CD4-positive, alpha-beta memory T cell (primary cell): ENCODE data around the gene TTC14. TPM values are rescaled to one million over a fixed set of nuclear protein-coding genes. Genes with fewer than 3 reads are reported as not detected.
"Not testable (repeated sequence)": the region's sequence is repeated elsewhere in the genome, so short reads cannot be mapped to it uniquely, and the experiment has no call there.

Experiments
- CTCF ChIA-PET: fragments of 350-600 bp; sonication (Branson Sonifier 250); formaldehyde crosslinking; loops from one replicate; lab custom pipeline; 2021; ENCODE audit warnings: inconsistent platforms; ENCODE audit not compliant: partially characterized antibody; lab: Charles Lee
- POLR2A ChIA-PET: fragments of 350-600 bp; sonication (Branson Sonifier 250); formaldehyde crosslinking; loops from one replicate; lab custom pipeline; 2021; ENCODE audit not compliant: partially characterized antibody; lab: Charles Lee
- DNase-seq, 5 donors: peaks; one replicate each; pipeline versions ENCODE4 v3.0.0 to v3.0.0-alpha.2; 2020 to 2022; ENCODE audit warnings: mixed read lengths in 1 of 5
- H3K27ac ChIP-seq: one replicate; pipeline ENCODE4 v1.7.0; 2013; ENCODE audit warnings: low read depth, low read length
- H3K27me3 ChIP-seq: 2 replicates; pipeline ENCODE4 v1.7.0; 2013; ENCODE audit warnings: mild to moderate bottlenecking, low read length, moderate library complexity; ENCODE audit not compliant: insufficient read depth
- H3K36me3 ChIP-seq: 2 replicates; pipeline ENCODE4 v1.7.0; 2013; ENCODE audit warnings: mild to moderate bottlenecking, low read length, moderate library complexity; ENCODE audit not compliant: insufficient read depth
- H3K4me1 ChIP-seq: 2 replicates; pipeline ENCODE4 v1.7.0; 2013; ENCODE audit warnings: mild to moderate bottlenecking, low read length, moderate library complexity; ENCODE audit not compliant: insufficient read depth
- H3K4me3 ChIP-seq, 2 donors: one replicate each; pipeline ENCODE4 v1.7.0; 2013; ENCODE audit warnings: low read length in 2 of 2, mild to moderate bottlenecking in 1 of 2
- H3K9me3 ChIP-seq, 2 donors: one replicate each; pipeline ENCODE4 v1.7.0; 2013; ENCODE audit warnings: low read length in 2 of 2, control low read depth in 1 of 2; ENCODE audit not compliant: control insufficient read depth in 1 of 2
- H3K27ac Mint-ChIP-seq, 7 donors: one replicate each; pipeline ENCODE4 v1.8.0; 2020 to 2021; ENCODE audit warnings: mixed read lengths in 7 of 7, mild to moderate bottlenecking in 6 of 7, inconsistent platforms in 3 of 7, moderate library complexity in 3 of 7
- H3K27me3 Mint-ChIP-seq, 2 donors: one replicate each; pipeline ENCODE4 v1.8.0; 2020 to 2021; ENCODE audit warnings: mixed read lengths in 2 of 2
- H3K36me3 Mint-ChIP-seq, 2 donors: one replicate each; pipeline ENCODE4 v1.8.0; 2020 to 2021; ENCODE audit warnings: mixed read lengths in 2 of 2, inconsistent platforms in 1 of 2, mild to moderate bottlenecking in 1 of 2
- H3K4me1 Mint-ChIP-seq, 4 donors: one replicate each; pipeline ENCODE4 v1.8.0; 2020 to 2021; ENCODE audit warnings: mixed read lengths in 4 of 4, mild to moderate bottlenecking in 1 of 4
- H3K4me3 Mint-ChIP-seq, 8 donors: one replicate each; pipeline ENCODE4 v1.8.0; 2020 to 2021; ENCODE audit warnings: mixed read lengths in 8 of 8, mild to moderate bottlenecking in 7 of 8, moderate library complexity in 6 of 8, inconsistent platforms in 3 of 8
- H3K9me3 Mint-ChIP-seq, 8 donors: one replicate each; pipeline ENCODE4 v1.8.0; 2020 to 2021; ENCODE audit warnings: mixed read lengths in 8 of 8, mild to moderate bottlenecking in 5 of 8, inconsistent platforms in 3 of 8, moderate library complexity in 1 of 8
- intact Hi-C: fragments of 100-400 bp; cut with micrococcal nuclease; formaldehyde crosslinking; loops from one replicate; pipeline ENCODE4 v1.15.1; 2023
- polyA plus RNA-seq, 2 donors: library from polyadenylated mRNA; unstranded; fragments of 300-500 nt; fragmentation: Illumina TruSeq; gene quantifications; one replicate each; pipeline ENCODE4 v1.2.3, GENCODE V29; 2021
- total RNA-seq, 2 experiments: library from RNA; stranded (reverse); gene quantifications; one replicate each; pipeline ENCODE4 v1.2.3, GENCODE V29; 2021

TTC14 gene
- total and polyA plus RNA-seq, 4 experiments from 2014 or later, result 15.7 to 177 (median 92.4) TPM

- no peaks in the 10 kb centered on the region for H3K36me3 ChIP-seq
- no peaks in the 10 kb centered on the region for H3K9me3 ChIP-seq
- H3K27ac Mint-ChIP-seq, result no peak overlapping the region
- DNase-seq, result no peak
- no peak overlapping the region for H3K4me3 ChIP-seq
- ChIA-PET POLR2A (no interaction called here), CTCF (no interaction called here)
- H3K9me3 Mint-ChIP-seq, result peaks cover 0 to 3% (median 0%) of the 10 kb centered on the region in 8 donors
- no peaks in the 10 kb centered on the region for H3K4me1 ChIP-seq
- H3K4me3 Mint-ChIP-seq, result no peak overlapping the region
- intact Hi-C loops, result no loop called here
- peaks cover 16 to 23% of the 10 kb centered on the region in 2 donors for H3K27me3 Mint-ChIP-seq
- no peaks in the 10 kb centered on the region for H3K27me3 ChIP-seq
- no peaks in the 10 kb centered on the region for H3K4me1 Mint-ChIP-seq
- no peak overlapping the region for H3K27ac ChIP-seq
- H3K36me3 Mint-ChIP-seq, result no peaks in the 10 kb centered on the region
Measured at GRCh38 chr3:180580934-180581333, 21.0 kb upstream of the TTC14 start.

GRCh38 chr3:180590396-180590795 is 11.6 kb upstream of the TTC14 start:
- intact Hi-C loops, result no loop called here
- H3K36me3 Mint-ChIP-seq, result no peaks in the 10 kb centered on the region

GRCh38 chr3:180593631-180594030 is 8.3 kb upstream of the TTC14 start:
- H3K9me3 Mint-ChIP-seq, H3K4me3 Mint-ChIP-seq, H3K4me1 Mint-ChIP-seq, H3K27ac Mint-ChIP-seq, CTCF ChIA-PET, H3K36me3 Mint-ChIP-seq, intact Hi-C loops, H3K4me3 ChIP-seq, POLR2A ChIA-PET, H3K36me3 ChIP-seq, H3K9me3 ChIP-seq, H3K4me1 ChIP-seq, H3K27me3 ChIP-seq, H3K27ac ChIP-seq, DNase-seq: not testable (repeated sequence)
- peaks cover 28 to 30% of the 10 kb centered on the region in 2 donors for H3K27me3 Mint-ChIP-seq

More at GRCh38 chr3:180590396-180590795, 11.6 kb upstream of the TTC14 start:
- peaks cover 28 to 38% of the 10 kb centered on the region in 2 donors for H3K27me3 Mint-ChIP-seq
- no peak overlapping the region for H3K4me3 Mint-ChIP-seq
- CTCF ChIA-PET, result no interaction called here
- no peaks in the 10 kb centered on the region for H3K36me3 ChIP-seq
- peaks cover 6% of the 10 kb centered on the region for H3K27me3 ChIP-seq
- H3K4me1 ChIP-seq, result no peaks in the 10 kb centered on the region
- no peaks in the 10 kb centered on the region for H3K4me1 Mint-ChIP-seq
- no peak overlapping the region for H3K27ac ChIP-seq
- POLR2A ChIA-PET, result no interaction called here
- no peak overlapping the region for H3K27ac Mint-ChIP-seq
- no peaks in the 10 kb centered on the region for H3K9me3 ChIP-seq
- H3K9me3 Mint-ChIP-seq, result peaks cover 0 to 1% (median 0%) of the 10 kb centered on the region in 8 donors
- no peak overlapping the region for H3K4me3 ChIP-seq
- no peak for DNase-seq

GRCh38 chr3:180594631-180595558 is 7.1 kb upstream of the TTC14 start:
- Mint-ChIP-seq H3K27me3 (peaks cover 24 to 32% of the 10 kb centered on the region in 2 donors), H3K36me3 (no peaks in the 10 kb centered on the region), H3K4me3 (no peak overlapping the region), H3K9me3 (peaks cover 0 to 2% (median 0%) of the 10 kb centered on the region in 8 donors), H3K27ac (no peak overlapping the region), H3K4me1 (no peaks in the 10 kb centered on the region)
- Histone ChIP-seq H3K4me3 (no peak overlapping the region), H3K27ac (no peak overlapping the region), H3K27me3 (no peaks in the 10 kb centered on the region), H3K9me3 (no peaks in the 10 kb centered on the region), H3K36me3 (no peaks in the 10 kb centered on the region), H3K4me1 (no peaks in the 10 kb centered on the region)
- POLR2A ChIA-PET, result no interaction called here
- intact Hi-C loops, result no loop called here
- CTCF ChIA-PET, result interaction anchor here (1.1 kb wide), 1 partner anchor 665 kb away, joined by 4 read pairs; no protein-coding TSS in a partner anchor
- DNase-seq, result no peak

- Mint-ChIP-seq H3K9me3 (peaks cover 0 to 2% (median 0%) of the 10 kb centered on the region in 8 donors), H3K36me3 (no peaks in the 10 kb centered on the region), H3K4me3 (no peak overlapping the region), H3K27ac (no peak overlapping the region), H3K27me3 (peaks cover 24 to 33% of the 10 kb centered on the region in 2 donors), H3K4me1 (no peaks in the 10 kb centered on the region)
- intact Hi-C loops, result no loop called here
- Histone ChIP-seq H3K27me3 (no peaks in the 10 kb centered on the region), H3K27ac (no peak overlapping the region), H3K4me3 (no peak overlapping the region), H3K4me1 (no peaks in the 10 kb centered on the region), H3K36me3 (no peaks in the 10 kb centered on the region), H3K9me3 (no peaks in the 10 kb centered on the region)
- POLR2A ChIA-PET, result no interaction called here
- no peak for DNase-seq
- CTCF ChIA-PET, result interaction anchor here (1.1 kb wide), 1 partner anchor 666 kb away, joined by 4 read pairs; no protein-coding TSS in a partner anchor
Measured at GRCh38 chr3:180595559-180595935, 6.4 kb upstream of the TTC14 start.

- Mint-ChIP-seq H3K9me3 (peaks cover 0 to 4% (median 2%) of the 10 kb centered on the region in 8 donors), H3K27me3 (peaks cover 9 to 12% of the 10 kb centered on the region in 2 donors), H3K4me3 (peak overlapping the region in 4 of 8 donors; percentile 3 to 97 (median 30)), H3K36me3 (peaks cover 25 to 30% of the 10 kb centered on the region in 2 donors), H3K4me1 (peaks cover 16 to 37% (median 25%) of the 10 kb centered on the region in 4 donors), H3K27ac (peak overlapping the region in 1 of 7 donors; percentile 52)
- peaks cover 9% of the 10 kb centered on the region for H3K36me3 ChIP-seq
- no peak for DNase-seq
- ChIA-PET CTCF (interaction anchor here (1.7 to 2.0 kb wide), 2 partner anchors 79 to 312 kb away, joined by 6 to 12 read pairs; partner anchors contain the start of genes CCDC39 and FXR1), POLR2A (interaction anchor here (1.2 to 2.4 kb wide), 3 partner anchors 11 to 312 kb away, joined by 3 to 35 read pairs (median 20); partner anchors contain the start of gene FXR1)
- no peak overlapping the region for H3K4me3 ChIP-seq
- H3K4me1 ChIP-seq, result peaks cover 30% of the 10 kb centered on the region
- H3K27ac ChIP-seq, result no peak overlapping the region
- no peaks in the 10 kb centered on the region for H3K9me3 ChIP-seq
- intact Hi-C loops, result loop anchor here (5.0 kb wide), 4 partner anchors 387 to 1453 kb away; partner anchors contain the start of genes DNAJC19, PIK3CA, USP13 and ZNF639
- no peaks in the 10 kb centered on the region for H3K27me3 ChIP-seq
Measured at GRCh38 chr3:180600473-180600872, 1.5 kb upstream of the TTC14 start.

- H3K27ac Mint-ChIP-seq, result no peak overlapping the region
- intact Hi-C loops, result no loop called here
Measured at GRCh38 chr3:180611006-180611405, 9.0 kb downstream of the TTC14 start.

More at GRCh38 chr3:180611006-180611405, 9.0 kb downstream of the TTC14 start:
- Histone ChIP-seq H3K27me3 (no peaks in the 10 kb centered on the region), H3K4me1 (no peaks in the 10 kb centered on the region), H3K36me3 (peaks cover 64% of the 10 kb centered on the region), H3K4me3 (no peak overlapping the region), H3K9me3 (no peaks in the 10 kb centered on the region), H3K27ac (no peak overlapping the region)
- H3K4me3 Mint-ChIP-seq, result no peak overlapping the region
- no peak for DNase-seq
- peaks cover 2 to 5% (median 4%) of the 10 kb centered on the region in 4 donors for H3K4me1 Mint-ChIP-seq
- H3K27me3 Mint-ChIP-seq, result no peaks in the 10 kb centered on the region
- ChIA-PET CTCF (no interaction called here), POLR2A (interaction anchor here (1.6 to 3.9 kb wide), 2 partner anchors 9 to 301 kb away, joined by 4 to 20 read pairs; partner anchors contain the start of genes FXR1 and TTC14)
- H3K36me3 Mint-ChIP-seq, result peaks cover 48 to 72% of the 10 kb centered on the region in 2 donors
- H3K9me3 Mint-ChIP-seq, result no peaks in the 10 kb centered on the region
